Measurements from ENCODE around the gene S100A13.
"Not testable (repeated sequence)": the region's sequence is repeated elsewhere in the genome, so short reads cannot be mapped to it uniquely, and the experiment has no call there.

S100A13 gene

DNA sequence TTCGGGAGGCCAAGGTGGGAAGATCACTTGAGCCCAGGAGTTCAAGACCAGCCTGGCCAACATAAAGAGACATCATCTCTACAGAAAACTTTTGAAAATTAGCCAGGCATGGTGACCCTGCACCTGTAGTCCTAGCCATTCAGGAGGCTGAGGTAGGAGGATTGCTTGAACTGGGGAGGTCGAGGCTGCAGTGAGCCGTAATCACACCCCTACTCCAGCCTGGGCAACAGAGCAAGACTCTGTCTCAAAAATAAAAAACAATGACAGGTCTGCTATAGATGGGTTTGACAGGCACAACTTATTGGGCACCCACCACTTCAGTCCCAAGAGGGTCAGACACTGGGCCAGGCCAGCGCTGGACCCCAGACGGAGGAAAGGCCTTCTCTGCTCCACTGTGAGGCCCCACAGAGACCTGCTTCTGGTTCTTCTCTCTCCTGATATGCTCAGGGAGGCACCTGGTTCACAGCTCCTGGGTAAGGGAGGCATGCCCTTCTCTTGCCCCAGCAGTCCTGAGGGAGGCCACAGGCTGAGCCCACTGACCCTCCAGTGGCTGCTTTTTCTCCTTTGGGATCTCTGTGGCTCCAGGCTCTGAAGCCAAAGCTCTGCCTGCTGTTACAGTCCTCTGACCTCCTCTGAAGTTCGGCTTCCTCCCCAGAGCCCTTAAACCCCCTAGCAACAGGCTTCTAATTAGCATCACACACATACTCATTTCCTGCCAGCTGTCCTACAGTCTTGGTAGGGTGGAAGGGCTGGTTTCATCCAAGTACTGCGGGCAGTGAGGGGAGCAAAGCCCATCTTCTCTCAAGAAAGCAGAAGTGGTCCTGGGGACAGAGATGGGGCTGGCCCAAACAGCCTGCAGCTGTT is 28.8 kb downstream of the S100A13 start:
- no peaks in the 10 kb centered on the region for H3K9me3 ChIP-seq (ENCODE audit: severe bottlenecking)
- no peaks in the 10 kb centered on the region for H3K36me3 ChIP-seq
- peak overlapping the region; percentile 28 for H3K27ac ChIP-seq
- TF ChIP-seq, protein P1, sequence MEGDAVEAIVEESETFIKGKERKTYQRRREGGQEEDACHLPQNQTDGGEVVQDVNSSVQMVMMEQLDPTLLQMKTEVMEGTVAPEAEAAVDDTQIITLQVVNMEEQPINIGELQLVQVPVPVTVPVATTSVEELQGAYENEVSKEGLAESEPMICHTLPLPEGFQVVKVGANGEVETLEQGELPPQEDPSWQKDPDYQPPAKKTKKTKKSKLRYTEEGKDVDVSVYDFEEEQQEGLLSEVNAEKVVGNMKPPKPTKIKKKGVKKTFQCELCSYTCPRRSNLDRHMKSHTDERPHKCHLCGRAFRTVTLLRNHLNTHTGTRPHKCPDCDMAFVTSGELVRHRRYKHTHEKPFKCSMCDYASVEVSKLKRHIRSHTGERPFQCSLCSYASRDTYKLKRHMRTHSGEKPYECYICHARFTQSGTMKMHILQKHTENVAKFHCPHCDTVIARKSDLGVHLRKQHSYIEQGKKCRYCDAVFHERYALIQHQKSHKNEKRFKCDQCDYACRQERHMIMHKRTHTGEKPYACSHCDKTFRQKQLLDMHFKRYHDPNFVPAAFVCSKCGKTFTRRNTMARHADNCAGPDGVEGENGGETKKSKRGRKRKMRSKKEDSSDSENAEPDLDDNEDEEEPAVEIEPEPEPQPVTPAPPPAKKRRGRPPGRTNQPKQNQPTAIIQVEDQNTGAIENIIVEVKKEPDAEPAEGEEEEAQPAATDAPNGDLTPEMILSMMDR (IDR thresholded peaks at IDR 0.05; ENCODE audit: low read depth, low read length), result no peak
- DNase-seq, result peak; percentile 76
- H3K27me3 ChIP-seq (ENCODE audit: insufficient read depth, low read depth, severe bottlenecking), result no peaks in the 10 kb centered on the region
- no peak overlapping the region for H3K4me3 ChIP-seq (ENCODE audit: low read depth, low read length)

DNA sequence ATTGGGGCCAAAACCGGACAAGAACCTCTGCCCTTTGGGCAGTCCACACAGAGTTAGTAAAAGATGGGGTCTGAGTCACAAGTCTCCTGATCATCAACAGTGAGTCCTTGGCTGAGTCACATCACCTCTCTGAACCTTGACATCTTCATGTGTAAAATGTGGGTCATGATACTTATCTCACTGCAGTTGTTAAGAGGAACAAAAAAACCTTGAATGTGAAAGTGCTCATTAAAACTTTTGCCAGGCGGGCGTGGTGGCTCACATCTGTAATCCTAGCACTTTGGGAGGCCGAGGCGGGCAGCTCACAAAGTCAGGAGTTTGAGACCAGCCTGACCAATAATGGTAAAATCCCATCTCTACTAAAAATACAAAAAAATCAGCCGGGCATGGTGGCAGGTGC is 30.1 kb downstream of the S100A13 start:
- DNase-seq, result no peak
- no peaks in the 10 kb centered on the region for H3K27me3 ChIP-seq (ENCODE audit: insufficient read depth, low read depth, severe bottlenecking)
- H3K9me3 ChIP-seq (ENCODE audit: severe bottlenecking), result no peaks in the 10 kb centered on the region
- no peak overlapping the region for H3K27ac ChIP-seq
- TF ChIP-seq, protein P1 (IDR thresholded peaks at IDR 0.05; ENCODE audit: low read depth, low read length), result no peak
- no peak overlapping the region for H3K4me3 ChIP-seq (ENCODE audit: low read depth, low read length)
- H3K36me3 ChIP-seq, result no peaks in the 10 kb centered on the region

DNA sequence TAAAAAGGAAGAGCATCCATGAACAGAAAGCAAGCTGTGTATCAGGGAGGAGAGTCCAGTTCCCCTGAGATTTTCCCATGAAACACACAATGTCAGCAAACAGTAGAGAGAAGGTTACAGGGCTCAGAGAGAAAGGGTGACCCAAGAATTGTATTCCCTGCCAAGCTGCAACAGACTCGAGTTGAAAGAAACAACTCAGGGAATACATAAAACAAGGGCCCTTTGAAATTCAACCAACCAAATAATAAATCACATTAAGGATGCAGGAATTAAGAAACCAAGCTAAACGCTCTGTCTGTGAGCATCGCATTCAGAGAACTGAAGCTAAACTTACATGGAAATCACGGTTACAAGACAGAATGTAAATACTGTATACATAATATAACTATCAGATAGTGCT is 34.6 kb downstream of the S100A13 start:
- DNase-seq, result no peak
- H3K9me3 ChIP-seq (ENCODE audit: severe bottlenecking), result no peaks in the 10 kb centered on the region
- H3K36me3 ChIP-seq, result no peaks in the 10 kb centered on the region
- TF ChIP-seq, protein P1 (IDR thresholded peaks at IDR 0.05; ENCODE audit: low read depth, low read length), result no peak
- H3K27me3 ChIP-seq (ENCODE audit: insufficient read depth, low read depth, severe bottlenecking), result no peaks in the 10 kb centered on the region
- no peak overlapping the region for H3K27ac ChIP-seq
- no peak overlapping the region for H3K4me3 ChIP-seq (ENCODE audit: low read depth, low read length)

DNA sequence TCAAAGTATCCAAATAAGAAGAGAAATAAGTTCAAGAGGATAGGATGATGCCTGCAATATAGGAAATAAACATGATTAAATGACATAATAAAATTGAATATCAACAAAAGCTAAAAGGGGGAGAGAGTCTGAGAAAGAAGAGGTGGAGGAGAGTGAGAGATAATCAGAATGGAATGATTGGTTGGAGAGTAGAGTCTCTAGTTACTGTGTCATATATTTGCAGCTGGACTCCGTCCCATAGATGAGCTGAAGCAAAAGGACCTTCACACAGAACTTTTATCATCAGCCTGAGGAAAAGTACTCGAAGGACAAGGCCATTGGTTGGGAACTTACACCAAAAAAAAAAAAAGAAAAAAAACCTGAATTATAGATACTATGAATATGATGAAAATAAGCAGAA is 38.8 kb downstream of the S100A13 start:
- TF ChIP-seq, protein P1 (IDR thresholded peaks at IDR 0.05; ENCODE audit: low read depth, low read length), result no peak
- Histone ChIP-seq H3K9me3 (ENCODE audit: severe bottlenecking) (peaks cover 3% of the 10 kb centered on the region), H3K27ac (no peak overlapping the region), H3K4me3 (ENCODE audit: low read depth, low read length) (no peak overlapping the region), H3K27me3 (ENCODE audit: insufficient read depth, low read depth, severe bottlenecking) (no peaks in the 10 kb centered on the region), H3K36me3 (no peaks in the 10 kb centered on the region)
- DNase-seq, result no peak

DNA sequence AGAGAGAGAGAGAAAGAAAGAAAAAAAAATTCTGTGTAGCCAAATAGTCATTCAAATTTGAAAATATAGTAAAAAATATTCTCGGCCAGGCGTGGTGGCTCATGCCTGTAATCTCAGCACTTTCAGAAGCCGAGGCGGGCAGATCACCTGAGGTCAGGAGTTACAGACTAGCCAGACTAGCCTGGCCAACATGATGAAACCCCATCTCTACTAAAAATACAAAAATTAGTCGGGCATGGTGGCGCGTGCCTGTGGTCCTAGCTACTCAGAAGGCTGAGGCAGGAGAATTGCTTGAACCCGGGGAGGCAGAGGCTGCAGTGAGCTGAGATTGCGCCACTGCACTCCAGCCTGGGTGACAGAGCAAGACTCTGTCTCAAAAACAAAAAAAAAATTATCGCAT is 39.3 kb downstream of the S100A13 start:
- H3K27me3 ChIP-seq (ENCODE audit: insufficient read depth, low read depth, severe bottlenecking); H3K27ac ChIP-seq; H3K4me3 ChIP-seq (ENCODE audit: low read depth, low read length); H3K36me3 ChIP-seq; H3K9me3 ChIP-seq (ENCODE audit: severe bottlenecking); DNase-seq: not testable (repeated sequence)

DNA sequence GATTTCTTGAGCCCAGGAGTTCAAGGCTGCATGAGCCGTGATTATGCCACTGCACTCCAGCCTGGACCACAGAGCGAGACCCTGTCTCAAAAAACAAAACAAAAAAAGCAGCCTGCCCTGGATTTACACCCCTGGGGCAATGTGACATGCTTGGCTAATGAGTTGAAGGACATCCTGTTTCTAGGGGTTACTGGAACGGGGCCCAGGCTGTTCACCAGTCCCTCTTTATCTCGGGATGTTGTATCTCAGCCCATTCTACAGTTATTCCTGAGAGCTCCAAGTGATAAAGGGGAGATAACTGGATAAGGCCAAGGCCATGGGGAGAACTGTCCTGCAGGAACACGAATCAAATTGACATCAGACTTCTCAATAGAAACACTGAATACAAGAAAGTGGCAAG is 40.0 kb downstream of the S100A13 start:
- DNase-seq, result no peak
- Histone ChIP-seq H3K27me3 (ENCODE audit: insufficient read depth, low read depth, severe bottlenecking) (no peaks in the 10 kb centered on the region), H3K36me3 (no peaks in the 10 kb centered on the region), H3K4me3 (ENCODE audit: low read depth, low read length) (no peak overlapping the region), H3K27ac (peak overlapping the region; percentile 7; the same call in 1 of the 2 replicates), H3K9me3 (ENCODE audit: severe bottlenecking) (peaks cover 4% of the 10 kb centered on the region)
- TF ChIP-seq, protein P1 (IDR thresholded peaks at IDR 0.05; ENCODE audit: low read depth, low read length), result no peak

Data from WERI-Rb-1 (cell line).